Transverse colon (tissue), 3 donors: ENCODE measurements around the gene TNN.

Experiments
- CTCF ChIP-seq, 5 experiments: fragments of 200-600 bp in 3 of 5; fragments of 450-650 bp in 2 of 5; sonication (generic) in 3 of 5; IDR thresholded peaks; 1 replicate in 2 of 5; 2 replicates in 3 of 5; pipeline ENCODE4 v1.5.1; 2016 to 2017; ENCODE audit warnings: antibody characterized with exemption in 5 of 5, inconsistent platforms in 3 of 5, mild to moderate bottlenecking in 2 of 5, moderate library complexity in 1 of 5
- POLR2A ChIP-seq: fragments of 450-650 bp; IDR thresholded peaks from one replicate; pipeline ENCODE4 v1.6.1; 2016; ENCODE audit warnings: antibody characterized with exemption, mild to moderate bottlenecking, moderate library complexity

- TF ChIP-seq CTCF (IDR thresholded peaks at IDR 0.05), result no peak
- no peak for TF ChIP-seq POLR2A
These were observed 89.6 kb downstream of the TNN start for GRCh38 chr1:175157200-175157599.
